HepG2 (cell line): ENCODE data around the gene DAPK1. TPM values are rescaled to one million over a fixed set of nuclear protein-coding genes. Genes with fewer than 3 reads are reported as not detected.

Experiments used
- ATAC-seq: fragments of 200-7000 bp; cut with Tn5 transposase; 3 replicates; pipeline ENCODE4 v1.9.1; 2020; ENCODE audit warnings: mild to moderate bottlenecking, moderate library complexity
- BruUV-seq: library from RNA; stranded (reverse); fragments of 400-500 nt; replicated peaks from 2 replicates; lab custom pipeline; 2021; lab: Mats Ljungman, UMichigan
- CTCF ChIA-PET: fragments of 300-600 bp; formaldehyde crosslinking; extraction: SDS; loops from one replicate; lab custom pipeline; 2021; ENCODE audit warnings: low total read pairs, inconsistent platforms, low intra/inter-chr PET ratio; lab: Yijun Ruan, JAX
- POLR2A ChIA-PET: fragments of 350-600 bp; sonication (Branson Sonifier 250); formaldehyde crosslinking; loops from one replicate; lab custom pipeline; 2020; ENCODE audit warnings: antibody characterized with exemption, inconsistent platforms; lab: Yijun Ruan, JAX
- DNase-seq: peaks from one replicate; pipeline ENCODE4 v3.0.0-alpha.2; 2015; ENCODE audit warnings: low spot score
- FAIRE-seq: peaks from 3 replicates; lab custom pipeline; 2011; peaks lifted over from hg19 to GRCh38; lab: Jason Lieb, UNC
- H2AFZ ChIP-seq: one replicate; pipeline ENCODE4 v1.6.1; 2011; ENCODE audit warnings: low read length, inconsistent platforms
- H3K27ac ChIP-seq: fragments of 300-600 bp; 3 replicates; pipeline ENCODE4 v1.8.0; 2011; ENCODE audit warnings: mixed run types, mild to moderate bottlenecking, mixed read lengths, low read length, inconsistent platforms; ENCODE audit not compliant: insufficient read depth; ENCODE audit errors: extremely low read length
- H3K27me3 ChIP-seq, 2 experiments: fragments of 200-600 bp in 1 of 2; 2 replicates in 1 of 2; 3 replicates in 1 of 2; pipeline versions ENCODE4 v1.6.0 to v1.8.0; 2011; ENCODE audit warnings: low read length in 2 of 2, mild to moderate bottlenecking in 2 of 2, moderate library complexity in 2 of 2, inconsistent platforms in 1 of 2; ENCODE audit not compliant: insufficient read depth in 2 of 2, control insufficient read depth in 1 of 2
- H3K36me3 ChIP-seq, 2 experiments: fragments of 200-600 bp in 1 of 2; replicated peaks in 1 of 2; 2 replicates in 1 of 2; 3 replicates in 1 of 2; pipeline versions ENCODE4 v1.5.1 to v1.8.0; 2011; ENCODE audit warnings: low read length in 2 of 2, inconsistent platforms in 1 of 2; ENCODE audit not compliant: insufficient read depth in 2 of 2, control insufficient read depth in 1 of 2
- H3K4me1 ChIP-seq: 2 replicates; pipeline ENCODE4 v1.5.1; 2012; ENCODE audit warnings: low read length, inconsistent platforms; ENCODE audit not compliant: insufficient read depth
- H3K4me2 ChIP-seq: 2 replicates; pipeline ENCODE4 v1.6.0; 2011; ENCODE audit warnings: low read depth, low read length, inconsistent platforms
- H3K4me3 ChIP-seq, 3 experiments: fragments of 200-600 bp in 1 of 3; sonication (generic), shearing (Covaris generic) in 1 of 3; replicated peaks in 1 of 3; 2 replicates each; pipeline ENCODE4 v1.5.1; 2011 to 2016; ENCODE audit warnings: low read length in 3 of 3, inconsistent platforms in 2 of 3, low read depth in 2 of 3, mild to moderate bottlenecking in 2 of 3, control low read depth in 1 of 3, mixed read lengths in 1 of 3; ENCODE audit not compliant: insufficient read depth in 1 of 3
- H3K79me2 ChIP-seq: one replicate; pipeline ENCODE4 v1.6.1; 2011; ENCODE audit warnings: low read length, inconsistent platforms; ENCODE audit not compliant: insufficient read depth
- H3K9ac ChIP-seq: 2 replicates; pipeline ENCODE4 v1.6.0; 2011; ENCODE audit warnings: mild to moderate bottlenecking, low read depth, low read length, inconsistent platforms; ENCODE audit not compliant: insufficient read depth
- H3K9me3 ChIP-seq: 2 replicates; pipeline ENCODE4 v1.5.1; 2012; ENCODE audit warnings: mild to moderate bottlenecking, low read length
- H4K20me1 ChIP-seq: 2 replicates; pipeline ENCODE4 v1.6.0; 2011; ENCODE audit warnings: inconsistent platforms, mild to moderate bottlenecking, low read length, moderate library complexity; ENCODE audit not compliant: insufficient read depth
- DMAP1 ChIP-seq: IDR thresholded peaks from 2 replicates; pipeline ENCODE4 v1.6.1; 2016
- E2F2 ChIP-seq: sonication (generic); formaldehyde crosslinking; IDR thresholded peaks from 2 replicates; pipeline ENCODE4 v1.4.0; 2020; ENCODE audit warnings: missing genetic modification reagents, borderline replicate concordance
- KDM2A ChIP-seq: sonication (generic); formaldehyde crosslinking; IDR thresholded peaks from 2 replicates; pipeline ENCODE4 v1.4.0; 2020; ENCODE audit warnings: low read depth, missing genetic modification reagents, borderline replicate concordance
- ZNF281 ChIP-seq: sonication (generic); formaldehyde crosslinking; IDR thresholded peaks from 2 replicates; pipeline ENCODE4 v1.4.0; 2020; ENCODE audit warnings: missing genetic modification reagents, borderline replicate concordance
- WGBS: methylation state at CpG from one replicate; pipeline ENCODE4 v1.1.6; 2017; ENCODE audit warnings: low lambda C conversion rate; 5-methylcytosine and 5-hydroxymethylcytosine counted together
- in situ Hi-C: cut with HindIII; loops from 2 replicates; pipeline ENCODE4 v1.10.0; 2017; ENCODE audit warnings: low pct_unique_long_range_greater_than_20kb; ENCODE audit not compliant: extremely low pct_ligation_motif_present
- intact Hi-C: fragments of 100-400 bp; cut with micrococcal nuclease; formaldehyde crosslinking; loops from one replicate; pipeline ENCODE4 v1.10.0; 2022; ENCODE audit not compliant: unreplicated experiment
- polyA plus RNA-seq, 8 experiments: library from polyadenylated mRNA; depleted of rRNA in 3 of 8; stranded (reverse) in 7 of 8; unstranded in 1 of 8; fragments of >200 nt; fragmentation: Illumina TruSeq in 4 of 8; extraction: Trizol in 4 of 8; gene quantifications; 2 replicates each; pipeline versions ENCODE4 v1.2.1 to v1.2.3, GENCODE V29; 2011 to 2016; ENCODE audit warnings: low read depth in 4 of 8, missing spikeins in 1 of 8, mixed read lengths in 1 of 8; ENCODE audit not compliant: insufficient read depth in 1 of 8
- total RNA-seq, 5 experiments: library from RNA; depleted of rRNA; stranded (reverse); fragments of >200 nt; fragmentation: Illumina TruSeq; extraction: Trizol; gene quantifications; 2 replicates each; pipeline ENCODE4 v1.2.3, GENCODE V29; 2016; ENCODE audit warnings: low read depth in 1 of 5

DAPK1 gene
- total and polyA plus RNA-seq, 2 of the 13 experiments (the other 11 are each of a cell fraction or from before 2014, with no cell fraction given) = 35.7 to 35.9 TPM

- Histone ChIP-seq H3K4me1 (peaks cover 85% of the 10 kb centered on the region), H3K27me3 (no peaks in the 10 kb centered on the region), H2AFZ (no peak overlapping the region), H3K36me3 (no peaks in the 10 kb centered on the region; a peak in 2 of 5 replicates), H3K9me3 (no peaks in the 10 kb centered on the region), H3K9ac (no peak overlapping the region), H3K27ac (peak overlapping the region; percentile 25), H4K20me1 (no peaks in the 10 kb centered on the region; the same call in 1 of the 2 replicates), H3K79me2 (peaks cover 53% of the 10 kb centered on the region), H3K4me3 (no peak overlapping the region), H3K4me2 (no peak overlapping the region)
- POLR2A ChIA-PET = interaction anchor here (1.5 to 1.9 kb wide), 2 partner anchors 65 to 110 kb away, joined by 3 to 9 read pairs; no protein-coding TSS in a partner anchor
- intact Hi-C loops (no loop called here), in situ Hi-C loops (no loop called here)
- TF ChIP-seq E2F2 = no peak
- no peak for TF ChIP-seq DMAP1
- no peak for TF ChIP-seq KDM2A (CRISPR knock-in tag)
- TF ChIP-seq ZNF281 (CRISPR knock-in tag) = no peak
- 98% methylated on average over 2 of the region's 2 CpGs for WGBS
- FAIRE-seq (no peak), DNase-seq (no peak), ATAC-seq (no peak)
- BruUV-seq = no TSS peak
- CTCF ChIA-PET = no interaction called here
Observed at GRCh38 chr9:87503430-87503829, 5.8 kb downstream of the DAPK1 start.
